A673 (cell line): ENCODE results near the gene ACIN1. TPM values are rescaled to one million over a fixed set of nuclear protein-coding genes. Genes with fewer than 3 reads are reported as not detected.

Source experiments
- BruUV-seq: library from RNA; stranded (reverse); fragments of 400-500 nt; replicated peaks from 2 replicates; lab custom pipeline; 2021; lab: Mats Ljungman, UMichigan
- CTCF ChIA-PET: fragments of 300-600 bp; sonication (Branson Sonifier 250); formaldehyde crosslinking; loops from one replicate; lab custom pipeline; 2022; ENCODE audit warnings: antibody characterized with exemption; lab: Charles Lee
- POLR2A ChIA-PET: fragments of 300-600 bp; sonication (Branson Sonifier 250); formaldehyde crosslinking; loops from one replicate; lab custom pipeline; 2022; ENCODE audit warnings: antibody characterized with exemption; ENCODE audit not compliant: low non-redundant PET; lab: Charles Lee
- DNase-seq: peaks from one replicate; pipeline ENCODE4 v3.0.0-alpha.2; 2015; ENCODE audit warnings: low spot score
- H3K27ac ChIP-seq: fragments of 200-600 bp; sonication (generic); 2 replicates; pipeline ENCODE4 v1.5.1; 2016; ENCODE audit warnings: mixed run types, low read depth, mild to moderate bottlenecking, mixed read lengths, antibody characterized with exemption, low read length; ENCODE audit not compliant: poor library complexity, severe bottlenecking
- H3K27me3 ChIP-seq: fragments of 200-600 bp; sonication (generic); replicated peaks from 2 replicates; pipeline ENCODE4 v1.6.1; 2017; ENCODE audit warnings: mixed run types, low read depth, mild to moderate bottlenecking, mixed read lengths, antibody characterized with exemption, low read length; ENCODE audit not compliant: insufficient read depth, poor library complexity
- H3K36me3 ChIP-seq: fragments of 200-600 bp; sonication (generic); 2 replicates; pipeline ENCODE4 v1.6.1; 2016; ENCODE audit warnings: mixed run types, mild to moderate bottlenecking, mixed read lengths, antibody characterized with exemption, low read length; ENCODE audit not compliant: insufficient read depth, poor library complexity, severe bottlenecking
- H3K4me1 ChIP-seq: fragments of 200-600 bp; sonication (generic); 2 replicates; pipeline ENCODE4 v1.6.1; 2017; ENCODE audit warnings: mixed run types, mild to moderate bottlenecking, mixed read lengths, antibody characterized with exemption, low read length; ENCODE audit not compliant: insufficient read depth, poor library complexity, severe bottlenecking
- H3K4me3 ChIP-seq: fragments of 200-600 bp; sonication (generic); 2 replicates; pipeline ENCODE4 v1.5.1; 2016; ENCODE audit warnings: low read depth, mixed run types, mild to moderate bottlenecking, mixed read lengths, low read length; ENCODE audit not compliant: poor library complexity, severe bottlenecking
- H3K9me3 ChIP-seq: fragments of 200-600 bp; sonication (generic); 2 replicates; pipeline ENCODE4 v1.6.1; 2016; ENCODE audit warnings: mixed run types, low read depth, mild to moderate bottlenecking, mixed read lengths, antibody characterized with exemption, low read length; ENCODE audit not compliant: poor library complexity, severe bottlenecking
- CTCF ChIP-seq: fragments of 300-800, 200-600 bp; sonication (generic); conservative IDR thresholded peaks from 2 replicates; pipeline ENCODE4 v1.5.1; 2017; ENCODE audit warnings: low read depth, mild to moderate bottlenecking, antibody characterized with exemption, low read length, moderate library complexity, mixed read lengths
- EZH2 ChIP-seq: fragments of 200-600 bp; sonication (generic); IDR thresholded peaks from 2 replicates; pipeline ENCODE4 v1.6.1; 2017; ENCODE audit warnings: borderline replicate concordance, low read depth, mild to moderate bottlenecking, mixed read lengths, antibody characterized with exemption, low read length; ENCODE audit not compliant: poor library complexity, severe bottlenecking
- intact Hi-C: fragments of 100-400 bp; cut with micrococcal nuclease; formaldehyde crosslinking; loops from one replicate; pipeline ENCODE4 v1.10.0; 2022; ENCODE audit not compliant: unreplicated experiment
- total RNA-seq: library from RNA; stranded (reverse); gene quantifications from 2 replicates; pipeline ENCODE4 v1.2.3, GENCODE V29; 2021

The ACIN1 gene
- total RNA-seq, 1 experiment from 2014 or later = 339 TPM

- intact Hi-C loops = no loop called here
- BruUV-seq = no TSS peak
- no peak for DNase-seq
- Histone ChIP-seq H3K4me1 (peaks cover 11% of the 10 kb centered on the region), H3K9me3 (no peaks in the 10 kb centered on the region), H3K36me3 (peaks cover 82% of the 10 kb centered on the region), H3K4me3 (no peak overlapping the region), H3K27ac (no peak overlapping the region), H3K27me3 (no peaks in the 10 kb centered on the region)
- POLR2A ChIA-PET = interaction anchor here (0.6 kb wide), 1 partner anchor 465 kb away, joined by 3 read pairs; no protein-coding TSS in a partner anchor
- no peak for TF ChIP-seq EZH2
- no peak for TF ChIP-seq CTCF
- CTCF ChIA-PET = no interaction called here
Measured at GRCh38 chr14:23090254-23090636, 4.7 kb downstream of the ACIN1 start.

DNA sequence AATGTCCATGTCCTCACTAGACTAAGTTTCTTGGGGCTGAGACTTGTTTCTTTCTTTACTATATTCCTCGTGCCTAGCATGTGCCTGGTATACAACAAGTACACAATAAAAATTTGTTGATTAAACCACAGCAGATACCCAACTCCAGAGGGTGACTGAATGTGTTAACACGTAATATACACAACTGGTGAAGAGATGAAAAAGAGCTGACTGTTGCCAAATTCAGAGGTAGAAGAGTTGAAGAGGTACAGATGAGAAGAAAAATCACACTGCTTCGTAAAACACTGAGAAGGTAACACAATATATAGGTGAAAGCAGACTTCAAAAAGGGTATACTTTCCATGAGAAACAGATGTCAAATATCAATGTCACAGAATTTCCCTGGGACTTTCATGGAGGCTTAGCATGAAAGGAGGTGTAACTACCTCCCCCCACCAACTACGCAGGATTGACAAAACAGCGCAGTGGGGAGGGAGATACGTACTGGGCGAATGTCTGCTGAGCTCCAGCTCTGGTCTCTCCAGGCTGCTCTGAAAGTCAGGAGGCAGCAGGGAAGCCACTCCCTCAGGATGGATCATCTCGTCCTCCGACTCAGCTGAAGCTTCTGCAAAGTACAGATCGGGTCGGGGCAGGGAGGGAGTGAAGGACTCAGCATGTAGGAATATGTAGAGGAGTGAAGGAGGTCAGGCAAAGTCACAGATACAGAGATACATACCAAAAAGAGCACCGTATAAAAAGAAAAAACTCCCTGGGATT lies 5.3 kb downstream of the ACIN1 start:
- no TSS peak for BruUV-seq
- TF ChIP-seq EZH2 = no peak
- TF ChIP-seq CTCF = no peak
- Histone ChIP-seq H3K36me3 (peaks cover 88% of the 10 kb centered on the region), H3K4me1 (peaks cover 11% of the 10 kb centered on the region), H3K27ac (no peak overlapping the region), H3K4me3 (no peak overlapping the region), H3K27me3 (no peaks in the 10 kb centered on the region), H3K9me3 (no peaks in the 10 kb centered on the region)
- intact Hi-C loops = no loop called here
- DNase-seq = no peak
- CTCF ChIA-PET = no interaction called here
- POLR2A ChIA-PET = interaction anchor here (0.6 kb wide), 1 partner anchor 466 kb away, joined by 3 read pairs; no protein-coding TSS in a partner anchor

DNA sequence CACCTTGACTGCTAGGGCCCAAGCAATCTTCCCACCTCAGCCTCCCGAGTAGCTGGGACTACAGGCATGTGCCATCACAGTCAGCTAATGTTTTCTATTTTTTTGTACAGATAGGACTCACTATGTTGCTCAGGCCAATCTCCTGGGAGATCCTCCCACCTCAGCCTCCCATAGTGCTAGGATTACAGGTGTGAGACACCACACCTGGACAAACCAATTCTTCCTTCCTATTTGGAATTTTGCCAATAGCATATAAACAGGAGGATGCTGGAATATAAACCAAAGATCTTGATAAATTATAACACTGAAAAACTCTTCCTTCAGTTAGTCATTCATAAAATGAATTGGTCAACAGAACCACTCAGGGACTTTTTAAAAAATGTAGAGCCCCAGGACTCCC lies 8.4 kb downstream of the ACIN1 start:
- intact Hi-C loops = no loop called here
- H3K27me3 ChIP-seq = no peaks in the 10 kb centered on the region
- no peaks in the 10 kb centered on the region for H3K9me3 ChIP-seq
- no peak overlapping the region for H3K4me3 ChIP-seq
- ChIA-PET POLR2A (no interaction called here), CTCF (interaction anchor here (0.5 kb wide), 1 partner anchor 1002 kb away, joined by 4 read pairs; no protein-coding TSS in a partner anchor)
- DNase-seq = no peak
- H3K4me1 ChIP-seq = no peaks in the 10 kb centered on the region
- peaks cover 94% of the 10 kb centered on the region for H3K36me3 ChIP-seq
- H3K27ac ChIP-seq = no peak overlapping the region
- BruUV-seq = no TSS peak
- TF ChIP-seq CTCF (no peak), EZH2 (no peak)
